Measurements from ENCODE around the gene MAGEA2B.
"Not testable (repeated sequence)": the region's sequence is repeated elsewhere in the genome, so short reads cannot be mapped to it uniquely, and the experiment has no call there.

Gene MAGEA2B

GRCh38 chrX:152735101-152735500, 20.7 kb downstream of the MAGEA2B start:
- no peak overlapping the region for H2AFZ ChIP-seq (ENCODE audit: low read depth, low read length)

GRCh38 chrX:152735860-152736511, 21.6 kb downstream of the MAGEA2B start:
- peaks cover 16% of the 10 kb centered on the region for H3K27me3 ChIP-seq (ENCODE audit: insufficient read depth, low read length)
- H3K4me1 ChIP-seq (ENCODE audit: insufficient read depth, low read length): no peaks in the 10 kb centered on the region
- no peak overlapping the region for H3K4me3 ChIP-seq (ENCODE audit: low read length)
- no peaks in the 10 kb centered on the region for H3K9me3 ChIP-seq (ENCODE audit: low read length)
- H3K36me3 ChIP-seq (ENCODE audit: insufficient read depth, low read length): no peaks in the 10 kb centered on the region
- H2AFZ ChIP-seq (ENCODE audit: low read depth, low read length): no peak overlapping the region

More at GRCh38 chrX:152735101-152735500, 20.7 kb downstream of the MAGEA2B start:
- H3K4me1 ChIP-seq (ENCODE audit: insufficient read depth, low read length): no peaks in the 10 kb centered on the region
- no peak overlapping the region for H3K4me3 ChIP-seq (ENCODE audit: low read length)
- H3K9me3 ChIP-seq (ENCODE audit: low read length): no peaks in the 10 kb centered on the region
- H3K27me3 ChIP-seq (ENCODE audit: insufficient read depth, low read length): peaks cover 16% of the 10 kb centered on the region
- H3K36me3 ChIP-seq (ENCODE audit: insufficient read depth, low read length): no peaks in the 10 kb centered on the region

- H3K4me3 ChIP-seq (ENCODE audit: low read length); H2AFZ ChIP-seq (ENCODE audit: low read depth, low read length); H3K4me1 ChIP-seq (ENCODE audit: insufficient read depth, low read length); H3K36me3 ChIP-seq (ENCODE audit: insufficient read depth, low read length); H3K9me3 ChIP-seq (ENCODE audit: low read length): not testable (repeated sequence)
- H3K27me3 ChIP-seq (ENCODE audit: insufficient read depth, low read length): peaks cover 16% of the 10 kb centered on the region
Measured at GRCh38 chrX:152736528-152736927, 22.1 kb downstream of the MAGEA2B start.

GRCh38 chrX:152738560-152738959, 24.1 kb downstream of the MAGEA2B start:
- Histone ChIP-seq H2AFZ (ENCODE audit: low read depth, low read length) (no peak overlapping the region), H3K4me1 (ENCODE audit: insufficient read depth, low read length) (no peaks in the 10 kb centered on the region), H3K27me3 (ENCODE audit: insufficient read depth, low read length) (peaks cover 16% of the 10 kb centered on the region), H3K36me3 (ENCODE audit: insufficient read depth, low read length) (no peaks in the 10 kb centered on the region), H3K4me3 (ENCODE audit: low read length) (no peak overlapping the region), H3K9me3 (ENCODE audit: low read length) (no peaks in the 10 kb centered on the region)

- not testable (repeated sequence) for H3K36me3 ChIP-seq (ENCODE audit: insufficient read depth, low read length); H3K27me3 ChIP-seq (ENCODE audit: insufficient read depth, low read length); H3K9me3 ChIP-seq (ENCODE audit: low read length); H3K4me3 ChIP-seq (ENCODE audit: low read length); H3K4me1 ChIP-seq (ENCODE audit: insufficient read depth, low read length); H2AFZ ChIP-seq (ENCODE audit: low read depth, low read length)
Measured at GRCh38 chrX:152753686-152754650, 39.5 kb downstream of the MAGEA2B start, which contains the start of gene MAGEA2. Gene MAGEA2 (minus strand): TSS chrX:152753842. CDS start chrX:152751363, 2,479 bp downstream.

GRCh38 chrX:152754871-152755270, 40.4 kb downstream of the MAGEA2B start:
- H2AFZ ChIP-seq (ENCODE audit: low read depth, low read length); H3K4me1 ChIP-seq (ENCODE audit: insufficient read depth, low read length); H3K27me3 ChIP-seq (ENCODE audit: insufficient read depth, low read length): not testable (repeated sequence)

GRCh38 chrX:152758918-152759317, 44.5 kb downstream of the MAGEA2B start, which contains the start of gene CSAG3:
Gene CSAG3 (plus strand): TSS chrX:152759218.
- H3K4me3 ChIP-seq (ENCODE audit: low read length); H2AFZ ChIP-seq (ENCODE audit: low read depth, low read length); H3K9me3 ChIP-seq (ENCODE audit: low read length); H3K4me1 ChIP-seq (ENCODE audit: insufficient read depth, low read length); H3K27me3 ChIP-seq (ENCODE audit: insufficient read depth, low read length); H3K36me3 ChIP-seq (ENCODE audit: insufficient read depth, low read length): not testable (repeated sequence)

More at GRCh38 chrX:152754871-152755270, 40.4 kb downstream of the MAGEA2B start:
- H3K36me3 ChIP-seq (ENCODE audit: insufficient read depth, low read length); H3K4me3 ChIP-seq (ENCODE audit: low read length); H3K9me3 ChIP-seq (ENCODE audit: low read length): not testable (repeated sequence)

GRCh38 chrX:152759544-152759943, 45.1 kb downstream of the MAGEA2B start:
- not testable (repeated sequence) for H3K9me3 ChIP-seq (ENCODE audit: low read length); H3K36me3 ChIP-seq (ENCODE audit: insufficient read depth, low read length); H3K4me1 ChIP-seq (ENCODE audit: insufficient read depth, low read length); H2AFZ ChIP-seq (ENCODE audit: low read depth, low read length); H3K27me3 ChIP-seq (ENCODE audit: insufficient read depth, low read length); H3K4me3 ChIP-seq (ENCODE audit: low read length)

GRCh38 chrX:152761582-152761981, 47.2 kb downstream of the MAGEA2B start:
- H3K4me1 ChIP-seq (ENCODE audit: insufficient read depth, low read length); H3K27me3 ChIP-seq (ENCODE audit: insufficient read depth, low read length); H3K36me3 ChIP-seq (ENCODE audit: insufficient read depth, low read length); H2AFZ ChIP-seq (ENCODE audit: low read depth, low read length); H3K4me3 ChIP-seq (ENCODE audit: low read length); H3K9me3 ChIP-seq (ENCODE audit: low read length): not testable (repeated sequence)

GRCh38 chrX:152766562-152766961, 52.1 kb downstream of the MAGEA2B start:
- not testable (repeated sequence) for H3K4me3 ChIP-seq (ENCODE audit: low read length); H3K27me3 ChIP-seq (ENCODE audit: insufficient read depth, low read length); H3K36me3 ChIP-seq (ENCODE audit: insufficient read depth, low read length); H3K4me1 ChIP-seq (ENCODE audit: insufficient read depth, low read length); H3K9me3 ChIP-seq (ENCODE audit: low read length); H2AFZ ChIP-seq (ENCODE audit: low read depth, low read length)

Measured in neuron (in vitro differentiated cells).